ENCODE results near the gene KCNK6. TPM values are rescaled to one million over a fixed set of nuclear protein-coding genes. Genes with fewer than 3 reads are reported as not detected.

Gene KCNK6
- total and polyA plus RNA-seq, 2 of the 8 experiments (the other 6 are each of a cell fraction or from before 2014, with no cell fraction given), result 10.6 to 13.3 TPM

- H2BK20ac ChIP-seq (ENCODE audit: low read length), result no peak overlapping the region
- H3K36me3 ChIP-seq (ENCODE audit: control insufficient read depth in 2 of 4, insufficient read depth in 4 of 4, low read length in 3 of 4), result peaks cover 14 to 25% (median 21%) of the 10 kb centered on the region in 4 experiments; a peak in 7 of 8 replicates
- H3K56ac ChIP-seq (replicated peaks; ENCODE audit: insufficient read length, low read depth, low read length), result no peak overlapping the region
- peaks cover 0 to 10% (median under 1%) of the 10 kb centered on the region in 4 experiments; a peak in 3 of 7 replicates for H3K4me1 ChIP-seq (replicated peaks in 1 of 4; ENCODE audit: control insufficient read depth in 3 of 4, insufficient read depth in 4 of 4, low read length in 3 of 4)
- no peak overlapping the region for H4K8ac ChIP-seq (ENCODE audit: extremely low read depth, insufficient read depth, low read length)
- no peak for TF ChIP-seq EGR1 (IDR thresholded peaks at IDR 0.05; ENCODE audit: borderline replicate concordance, low read depth, low read length)
- TF ChIP-seq CHD1 (IDR thresholded peaks at IDR 0.05; ENCODE audit: low read depth, low read length), result no peak
- H2BK12ac ChIP-seq (ENCODE audit: low read depth, low read length), result no peak overlapping the region
- no peak overlapping the region for H3K4me3 ChIP-seq (ENCODE audit: extremely low read depth in 1 of 4, insufficient read depth in 2 of 4, low read depth in 3 of 4, low read length in 4 of 4)
- no peak overlapping the region for H3K18ac ChIP-seq (ENCODE audit: extremely low read depth, low read length)
- H2BK5ac ChIP-seq (ENCODE audit: low read depth, low read length), result no peak overlapping the region
- DNase-seq (ENCODE audit: low read depth in 1 of 2, low spot score in 2 of 2) (no peak), FAIRE-seq (no peak)
- no peak overlapping the region for H3K9ac ChIP-seq (replicated peaks in 1 of 4; ENCODE audit: extremely low read depth in 1 of 4, low read depth in 3 of 4, low read length in 3 of 4)
- ChIA-PET CTCF (ENCODE audit: partially characterized antibody) (interaction anchor here (1.9 kb wide), 1 partner anchor 147 kb away, joined by 5 read pairs; no protein-coding TSS in a partner anchor), POLR2A (ENCODE audit: partially characterized antibody) (interaction anchor here (1.2 to 1.6 kb wide), 2 partner anchors 13 to 171 kb away, joined by 3 to 5 read pairs; no protein-coding TSS in a partner anchor)
- H2AK5ac ChIP-seq (ENCODE audit: low read depth, low read length), result no peak overlapping the region
- H3K23me2 ChIP-seq (ENCODE audit: low read depth, low read length), result no peaks in the 10 kb centered on the region
- H3K79me2 ChIP-seq (ENCODE audit: control insufficient read depth in 1 of 2, insufficient read depth in 2 of 2, low read length in 2 of 2), result peaks cover 0 to 10% of the 10 kb centered on the region in 2 experiments; a peak in 1 of 4 replicates
- H4K5ac ChIP-seq (ENCODE audit: insufficient read length, low read depth, low read length), result no peak overlapping the region
- no peak overlapping the region for H3K23ac ChIP-seq (ENCODE audit: insufficient read length)
- no peaks in the 10 kb centered on the region for H3K9me3 ChIP-seq (ENCODE audit: insufficient read depth in 2 of 2, low read depth in 1 of 2, low read length in 1 of 2)
- H2AFZ ChIP-seq (ENCODE audit: low read length), result no peak overlapping the region
- H4K91ac ChIP-seq (replicated peaks; ENCODE audit: insufficient read length, low read length), result no peak overlapping the region
- H2BK120ac ChIP-seq (replicated peaks; ENCODE audit: low read depth, low read length), result no peak overlapping the region
- H3K4ac ChIP-seq (replicated peaks; ENCODE audit: insufficient read length, low read depth, low read length), result no peak overlapping the region
- 89% methylated on average over 9 of the region's 9 CpGs; no CpG with 5 or more reads in 1 of the 2 experiments for WGBS, 2 experiments (ENCODE audit: extremely low coverage in 1 of 2, insufficient coverage in 1 of 2, insufficient read length in 1 of 2, insufficient replicate concordance in 2 of 2, low coverage in 1 of 2, low lambda C conversion rate in 2 of 2, missing lambda C conversion rate in 1 of 2)
- H4K20me1 ChIP-seq (replicated peaks in 1 of 2; ENCODE audit: control insufficient read depth in 1 of 2, insufficient read depth in 2 of 2, low read length in 2 of 2), result peaks cover 3 to 18% of the 10 kb centered on the region in 2 experiments
- no peak overlapping the region for H3K4me2 ChIP-seq (ENCODE audit: insufficient read depth in 1 of 2, low read depth in 2 of 2, low read length in 2 of 2)
- H3K79me1 ChIP-seq (ENCODE audit: low read depth, low read length), result peaks cover 5% of the 10 kb centered on the region
- H3K14ac ChIP-seq (ENCODE audit: insufficient read length), result no peak overlapping the region
- H2BK15ac ChIP-seq (ENCODE audit: low read length), result no peak overlapping the region
- no peaks in the 10 kb centered on the region for H3K27me3 ChIP-seq (replicated peaks in 1 of 4; ENCODE audit: control insufficient read depth in 3 of 4, extremely low read depth in 1 of 4, insufficient read depth in 3 of 4, low read length in 3 of 4)
- no peak overlapping the region for H3K27ac ChIP-seq (ENCODE audit: low read depth, low read length)
Measured at GRCh38 chr19:38381138-38381537, 61.5 kb downstream of the KCNK6 start.

Small RNA genes within 50 kb of the gene (small RNA-seq; reads per million reads assigned to genes)
- gene RF00019 (ENCODE audit: insufficient read depth), result not detected

Other genes with a start within 250 kb of the KCNK6 start
- 15.2 and 15.6 TPM in 2 replicates for gene DPF1, start 95.6 kb upstream of the KCNK6 start, total RNA-seq (2021; fragmentation: NEBNext Ultra II Directional; extraction: Animal tissue kit (Norgen Biotek cat#: 25700))
- 12.9 and 20.9 TPM in 2 replicates for gene DPF1, start 95.6 kb upstream of the KCNK6 start, polyA plus RNA-seq (2011; rRNA removed)
- 21.8 and 26.3 TPM in 2 replicates for gene PPP1R14A, start 63.5 kb upstream of the KCNK6 start, total RNA-seq (2021; fragmentation: NEBNext Ultra II Directional; extraction: Animal tissue kit (Norgen Biotek cat#: 25700))
- gene PPP1R14A, start 63.5 kb upstream of the KCNK6 start, polyA plus RNA-seq (2011; rRNA removed), result 13.6 and 20.7 TPM in 2 replicates
- gene SPINT2, start 55.3 kb upstream of the KCNK6 start, total RNA-seq (2021; fragmentation: NEBNext Ultra II Directional; extraction: Animal tissue kit (Norgen Biotek cat#: 25700)), result 296 and 303 TPM in 2 replicates
- 294 and 376 TPM in 2 replicates for gene SPINT2, start 55.3 kb upstream of the KCNK6 start, polyA plus RNA-seq (2011; rRNA removed)
- gene C19orf33, start 15.6 kb upstream of the KCNK6 start, total RNA-seq (2021; fragmentation: NEBNext Ultra II Directional; extraction: Animal tissue kit (Norgen Biotek cat#: 25700)), result 4.4 and 6.0 TPM in 2 replicates
- 36.0 and 44.3 TPM in 2 replicates for gene C19orf33, start 15.6 kb upstream of the KCNK6 start, polyA plus RNA-seq (2011; rRNA removed)
- gene YIF1B, start 3.9 kb upstream of the KCNK6 start, total RNA-seq (2021; fragmentation: NEBNext Ultra II Directional; extraction: Animal tissue kit (Norgen Biotek cat#: 25700)), result 89.6 and 94.3 TPM in 2 replicates
- gene YIF1B, start 3.9 kb upstream of the KCNK6 start, polyA plus RNA-seq (2011; rRNA removed), result 305 and 441 TPM in 2 replicates
- gene CATSPERG, start 16.0 kb downstream of the KCNK6 start, total RNA-seq (2021; fragmentation: NEBNext Ultra II Directional; extraction: Animal tissue kit (Norgen Biotek cat#: 25700)), result 2.8 and 3.1 TPM in 2 replicates
- 1.4 and 2.6 TPM in 2 replicates for gene CATSPERG, start 16.0 kb downstream of the KCNK6 start, polyA plus RNA-seq (2011; rRNA removed)
- 170 and 183 TPM in 2 replicates for gene PSMD8, start 54.7 kb downstream of the KCNK6 start, total RNA-seq (2021; fragmentation: NEBNext Ultra II Directional; extraction: Animal tissue kit (Norgen Biotek cat#: 25700))
- 410 and 486 TPM in 2 replicates for gene PSMD8, start 54.7 kb downstream of the KCNK6 start, polyA plus RNA-seq (2011; rRNA removed)
- 1.2 and 2.7 TPM in 2 replicates for gene GGN, start 68.2 kb downstream of the KCNK6 start, total RNA-seq (2021; fragmentation: NEBNext Ultra II Directional; extraction: Animal tissue kit (Norgen Biotek cat#: 25700))
- gene GGN, start 68.2 kb downstream of the KCNK6 start, polyA plus RNA-seq (2011; rRNA removed), result 0.47 and 0.69 TPM in 2 replicates
- gene SPRED3, start 68.9 kb downstream of the KCNK6 start, total RNA-seq (2021; fragmentation: NEBNext Ultra II Directional; extraction: Animal tissue kit (Norgen Biotek cat#: 25700)), result 7.1 and 8.1 TPM in 2 replicates
- gene SPRED3, start 68.9 kb downstream of the KCNK6 start, polyA plus RNA-seq (2011; rRNA removed), result 10.3 and 13.5 TPM in 2 replicates
- 4.6 and 6.1 TPM in 2 replicates for gene FAM98C, start 83.2 kb downstream of the KCNK6 start, total RNA-seq (2021; fragmentation: NEBNext Ultra II Directional; extraction: Animal tissue kit (Norgen Biotek cat#: 25700))
- 9.4 and 12.3 TPM in 2 replicates for gene FAM98C, start 83.2 kb downstream of the KCNK6 start, polyA plus RNA-seq (2011; rRNA removed)
- gene RASGRP4, start 106.4 kb downstream of the KCNK6 start, total RNA-seq (2021; fragmentation: NEBNext Ultra II Directional; extraction: Animal tissue kit (Norgen Biotek cat#: 25700)), result 1.9 and 2.0 TPM in 2 replicates
- 3.1 and 5.7 TPM in 2 replicates for gene RASGRP4, start 106.4 kb downstream of the KCNK6 start, polyA plus RNA-seq (2011; rRNA removed)
- 10.7 and 11.8 TPM in 2 replicates for gene RYR1, start 113.8 kb downstream of the KCNK6 start, total RNA-seq (2021; fragmentation: NEBNext Ultra II Directional; extraction: Animal tissue kit (Norgen Biotek cat#: 25700))
- 5.8 and 12.3 TPM in 2 replicates for gene RYR1, start 113.8 kb downstream of the KCNK6 start, polyA plus RNA-seq (2011; rRNA removed)

Measured in H1 (cell line).